Measurements from ENCODE around the gene CLEC2A.

Gene CLEC2A

GRCh38 chr12:9933958-9934357, 1.8 kb upstream of the CLEC2A start:
- no peak for DNase-seq

GRCh38 chr12:9931245-9931644, 925 bp downstream of the CLEC2A start:
- no peak for DNase-seq

- DNase-seq = no peak
These were observed 3.6 kb downstream of the CLEC2A start for GRCh38 chr12:9928607-9929006.

- DNase-seq = no peak
These were observed 5.3 kb downstream of the CLEC2A start for GRCh38 chr12:9926876-9927275.

- peak; percentile 34 to 67 for DNase-seq
These were observed 6.3 kb downstream of the CLEC2A start for GRCh38 chr12:9925705-9926393.

GRCh38 chr12:9922429-9922828, 9.7 kb downstream of the CLEC2A start:
- no peak for DNase-seq

GRCh38 chr12:9920451-9920850, 11.7 kb downstream of the CLEC2A start:
- no peak for DNase-seq

- DNase-seq = no peak
These were observed 12.7 kb downstream of the CLEC2A start for GRCh38 chr12:9919443-9919842.

GRCh38 chr12:9911708-9912107, 20.5 kb downstream of the CLEC2A start:
- DNase-seq = no peak

GRCh38 chr12:9910716-9911421, 21.3 kb downstream of the CLEC2A start:
- no peak for DNase-seq

GRCh38 chr12:9909724-9910123, 22.4 kb downstream of the CLEC2A start:
- DNase-seq = no peak

- no peak for DNase-seq
These were observed 23.8 kb downstream of the CLEC2A start for GRCh38 chr12:9908350-9908749.

GRCh38 chr12:9907769-9908168, 24.4 kb downstream of the CLEC2A start:
- no peak for DNase-seq

GRCh38 chr12:9906873-9907272, 25.3 kb downstream of the CLEC2A start:
- DNase-seq = peak; percentile 34 to 72

- no peak for DNase-seq
These were observed 29.5 kb downstream of the CLEC2A start for GRCh38 chr12:9902539-9903228.

GRCh38 chr12:9900930-9901329, 31.2 kb downstream of the CLEC2A start:
- no peak for DNase-seq

- DNase-seq = no peak
These were observed 33.0 kb downstream of the CLEC2A start for GRCh38 chr12:9899209-9899608.

- DNase-seq = no peak
These were observed 34.6 kb downstream of the CLEC2A start for GRCh38 chr12:9897535-9897934.

- no peak for DNase-seq
These were observed 36.8 kb downstream of the CLEC2A start for GRCh38 chr12:9895215-9895971.

- no peak for DNase-seq
These were observed 43.4 kb downstream of the CLEC2A start for GRCh38 chr12:9888665-9889273.

- no peak for DNase-seq
These were observed 49.0 kb downstream of the CLEC2A start for GRCh38 chr12:9883175-9883574.

- DNase-seq = no peak
These were observed 50.2 kb downstream of the CLEC2A start for GRCh38 chr12:9881988-9882387.

GRCh38 chr12:9881246-9881645, 50.9 kb downstream of the CLEC2A start, which contains the start of gene KLRF2:
Gene KLRF2, plus strand, starts transcription at chr12:9881489. Its CDS starts 107 bp downstream, at chr12:9881596.
- DNase-seq = no peak

All from CD4-positive, alpha-beta T cell treated with Interleukin-4 for 1 hour (primary cell).